T-helper 17 cell (primary cell): ENCODE measurements around the gene ITPRID2. TPM values are rescaled to one million over a fixed set of nuclear protein-coding genes. Genes with fewer than 3 reads are reported as not detected.

ENCODE experiments used
- ATAC-seq: fragments of 150-1000 bp; cut with Tn5 transposase; 2 replicates; pipeline ENCODE4 v1.10.0; 2021; ENCODE audit warnings: mild to moderate bottlenecking, moderate library complexity
- DNase-seq, 3 donors: peaks; one replicate each; pipeline versions ENCODE4 v3.0.0 to v3.0.0-alpha.2; 2020 to 2021
- H3K9me3 ChIP-seq: one replicate; pipeline ENCODE4 v1.7.0; 2013; ENCODE audit warnings: low read length, mild to moderate bottlenecking; ENCODE audit not compliant: control insufficient read depth, poor library complexity, severe bottlenecking
- H3K27ac Mint-ChIP-seq: one replicate; pipeline ENCODE4 v1.8.0; 2022; ENCODE audit warnings: mild to moderate bottlenecking, moderate library complexity, mixed read lengths
- H3K27me3 Mint-ChIP-seq: one replicate; pipeline ENCODE4 v1.8.0; 2022; ENCODE audit warnings: mixed read lengths
- H3K36me3 Mint-ChIP-seq: one replicate; pipeline ENCODE4 v1.8.0; 2022; ENCODE audit warnings: low read depth, mixed read lengths
- H3K4me1 Mint-ChIP-seq: one replicate; pipeline ENCODE4 v1.8.0; 2022; ENCODE audit warnings: mild to moderate bottlenecking, mixed read lengths
- H3K4me3 Mint-ChIP-seq: one replicate; pipeline ENCODE4 v1.8.0; 2022; ENCODE audit warnings: mild to moderate bottlenecking, moderate library complexity, mixed read lengths
- total RNA-seq, 4 donors: library from RNA in 2 of 4; stranded (reverse) in 2 of 4; gene quantifications; one replicate each; pipeline ENCODE4 v1.2.3 and lab custom pipeline; 2022 to 2026

Gene ITPRID2
- total RNA-seq, 2 donors from 2014 or later, result 32.9 to 77.1 TPM

DNA sequence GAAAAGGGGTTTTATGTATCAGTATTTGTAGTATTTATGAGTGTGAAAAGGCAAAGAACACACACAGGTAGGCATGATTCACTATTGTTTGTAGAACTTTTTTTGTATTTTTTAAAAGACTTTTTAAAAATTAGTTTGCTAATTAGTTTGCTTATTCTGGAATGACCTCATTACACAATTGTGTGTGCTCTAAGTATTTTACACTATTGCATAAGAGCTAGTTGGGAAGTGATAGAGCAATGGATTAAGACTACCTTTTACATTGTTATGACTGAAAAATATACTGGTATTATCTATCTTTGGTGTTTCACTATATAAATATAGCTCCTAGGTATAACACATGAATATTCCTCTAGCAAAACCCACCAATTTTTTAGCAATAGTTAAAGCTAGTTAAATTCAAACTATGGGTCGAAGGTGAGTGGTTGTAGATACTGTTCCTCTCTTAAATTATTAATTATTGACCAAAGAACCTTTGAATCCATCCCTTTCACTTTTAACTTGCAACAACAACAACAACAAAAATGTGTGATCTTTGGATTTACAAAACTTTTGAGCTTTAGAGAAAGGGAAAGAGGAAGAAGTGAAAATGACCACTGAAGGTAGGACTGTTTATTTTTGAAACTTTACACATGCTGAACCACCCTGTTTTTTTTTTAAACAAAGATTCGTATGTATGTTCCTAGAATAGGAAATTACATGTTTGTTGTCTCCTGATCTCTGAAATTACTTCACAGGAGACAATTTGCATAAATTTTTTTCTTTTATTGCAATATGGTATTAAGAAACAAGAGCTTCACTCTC lies 18.7 kb downstream of the ITPRID2 start:
- peaks cover 11% of the 10 kb centered on the region for H3K36me3 Mint-ChIP-seq
- no peak for ATAC-seq
- H3K4me3 Mint-ChIP-seq, result no peak overlapping the region
- H3K27me3 Mint-ChIP-seq, result no peaks in the 10 kb centered on the region
- H3K27ac Mint-ChIP-seq, result no peak overlapping the region
- DNase-seq, result no peak
- H3K4me1 Mint-ChIP-seq, result peaks cover 3% of the 10 kb centered on the region
- no peaks in the 10 kb centered on the region for H3K9me3 ChIP-seq

DNA sequence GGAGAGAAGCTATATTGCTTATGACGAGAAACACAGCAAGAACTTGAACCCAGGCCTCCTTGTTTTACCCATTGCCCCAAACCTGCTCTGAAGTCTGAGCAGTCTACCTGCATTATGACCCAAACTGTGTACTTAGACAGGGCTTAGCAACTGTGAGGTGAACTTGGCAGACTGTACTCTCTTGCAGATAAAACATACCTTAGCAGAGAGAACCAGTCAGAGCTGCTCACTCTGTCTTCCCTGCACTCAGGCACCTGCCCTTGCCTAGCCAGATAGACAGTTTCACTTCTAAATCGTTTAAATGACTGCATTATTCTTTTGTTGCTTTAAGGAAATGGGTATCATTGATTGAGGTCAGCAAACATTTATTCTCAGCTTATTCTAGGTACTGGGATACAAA lies 20.3 kb downstream of the ITPRID2 start:
- H3K36me3 Mint-ChIP-seq, result peaks cover 21% of the 10 kb centered on the region
- H3K4me1 Mint-ChIP-seq, result peaks cover 5% of the 10 kb centered on the region

GRCh38 chr2:181915102-181915501 lies 23.6 kb downstream of the ITPRID2 start:
- Mint-ChIP-seq H3K27ac (peak overlapping the region; percentile 51), H3K4me1 (peaks cover 5% of the 10 kb centered on the region), H3K36me3 (peaks cover 21% of the 10 kb centered on the region), H3K27me3 (no peaks in the 10 kb centered on the region), H3K4me3 (no peak overlapping the region)
- DNase-seq (no peak), ATAC-seq (no peak)
- H3K9me3 ChIP-seq, result no peaks in the 10 kb centered on the region

More for the DNA sequence above, 20.3 kb downstream of the ITPRID2 start:
- no peak for ATAC-seq
- Mint-ChIP-seq H3K27ac (no peak overlapping the region), H3K27me3 (no peaks in the 10 kb centered on the region), H3K4me3 (no peak overlapping the region)
- DNase-seq, result no peak
- H3K9me3 ChIP-seq, result no peaks in the 10 kb centered on the region

GRCh38 chr2:181916726-181917718 lies 25.5 kb downstream of the ITPRID2 start:
- H3K4me1 Mint-ChIP-seq, result peaks cover 2% of the 10 kb centered on the region
- H3K9me3 ChIP-seq, result no peaks in the 10 kb centered on the region
- no peak for ATAC-seq
- H3K36me3 Mint-ChIP-seq, result peaks cover 19% of the 10 kb centered on the region
- H3K4me3 Mint-ChIP-seq, result no peak overlapping the region
- no peak for DNase-seq
- no peaks in the 10 kb centered on the region for H3K27me3 Mint-ChIP-seq
- no peak overlapping the region for H3K27ac Mint-ChIP-seq

DNA sequence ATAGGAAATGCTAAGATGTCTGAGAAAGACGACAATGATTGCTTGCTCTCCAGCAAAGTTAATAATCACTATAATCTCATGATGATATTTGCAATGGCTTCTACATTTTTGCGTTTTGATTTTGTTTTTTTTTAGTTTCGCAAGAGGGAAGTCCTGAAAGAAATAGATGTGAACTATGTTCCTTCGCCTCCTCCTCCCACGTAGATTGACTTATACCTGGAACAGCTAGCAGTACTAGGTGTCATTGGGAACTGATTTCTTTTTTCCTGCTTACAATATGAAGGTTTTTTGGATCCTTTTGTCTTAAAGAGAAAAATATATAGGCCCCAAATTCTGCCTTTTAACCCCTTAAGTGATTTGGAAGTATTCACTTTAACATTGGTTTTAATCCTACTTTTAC lies 26.7 kb downstream of the ITPRID2 start:
- H3K4me1 Mint-ChIP-seq, result peaks cover 2% of the 10 kb centered on the region
- no peak overlapping the region for H3K27ac Mint-ChIP-seq
- no peak for ATAC-seq
- no peaks in the 10 kb centered on the region for H3K27me3 Mint-ChIP-seq
- no peak overlapping the region for H3K4me3 Mint-ChIP-seq
- H3K36me3 Mint-ChIP-seq, result peaks cover 19% of the 10 kb centered on the region
- no peaks in the 10 kb centered on the region for H3K9me3 ChIP-seq
- no peak for DNase-seq

DNA sequence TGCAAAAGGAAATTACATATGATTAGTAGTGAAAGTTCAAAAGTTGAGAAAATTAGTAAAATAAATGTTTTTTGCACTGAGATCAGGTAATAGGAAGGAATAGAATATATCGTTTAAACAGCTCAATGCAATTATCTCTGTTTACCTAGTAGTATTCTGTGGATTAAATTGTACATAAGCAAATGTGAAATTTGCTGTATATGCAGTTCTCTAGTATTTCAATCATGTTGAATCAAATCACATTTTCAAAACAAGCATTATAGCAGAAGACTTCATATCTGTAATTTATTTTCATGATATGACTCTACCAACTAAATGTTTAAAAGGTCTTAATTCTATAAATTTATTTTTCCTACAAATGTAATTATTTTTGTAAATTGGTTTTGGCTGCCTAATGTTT lies 31.6 kb downstream of the ITPRID2 start:
- Mint-ChIP-seq H3K36me3 (peaks cover 4% of the 10 kb centered on the region), H3K27ac (no peak overlapping the region), H3K4me3 (no peak overlapping the region), H3K27me3 (no peaks in the 10 kb centered on the region), H3K4me1 (no peaks in the 10 kb centered on the region)
- no peak for ATAC-seq
- no peaks in the 10 kb centered on the region for H3K9me3 ChIP-seq
- DNase-seq, result no peak

- ATAC-seq, result no peak
- H3K9me3 ChIP-seq, result no peaks in the 10 kb centered on the region
- H3K36me3 Mint-ChIP-seq, result peaks cover 4% of the 10 kb centered on the region
- DNase-seq, result no peak
- no peaks in the 10 kb centered on the region for H3K27me3 Mint-ChIP-seq
- H3K4me1 Mint-ChIP-seq, result no peaks in the 10 kb centered on the region
- H3K27ac Mint-ChIP-seq, result no peak overlapping the region
- H3K4me3 Mint-ChIP-seq, result no peak overlapping the region
Observed at GRCh38 chr2:181924336-181924735, 32.8 kb downstream of the ITPRID2 start.

DNA sequence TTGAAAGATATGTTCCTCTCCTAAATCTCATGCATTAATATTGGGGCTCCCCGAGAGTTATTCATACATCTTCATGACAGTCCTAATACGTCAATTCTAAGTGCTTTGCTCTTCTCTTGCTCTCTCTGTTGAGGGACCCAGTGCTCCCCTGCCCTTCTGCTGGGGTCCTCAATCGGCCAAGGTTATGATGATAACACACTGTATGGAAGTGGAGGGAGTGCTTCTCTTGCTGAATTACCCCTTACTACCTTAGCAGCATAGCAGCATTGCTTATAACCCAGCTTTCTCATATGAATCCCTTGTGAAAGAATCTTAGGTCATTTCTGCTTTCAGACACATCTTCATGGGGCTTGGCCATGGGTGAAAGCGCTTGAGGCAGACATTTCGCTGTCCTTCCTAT lies 43.2 kb downstream of the ITPRID2 start:
- no peaks in the 10 kb centered on the region for H3K9me3 ChIP-seq
- Mint-ChIP-seq H3K4me3 (no peak overlapping the region), H3K4me1 (no peaks in the 10 kb centered on the region), H3K36me3 (no peaks in the 10 kb centered on the region), H3K27ac (no peak overlapping the region), H3K27me3 (peaks cover 9% of the 10 kb centered on the region)
- ATAC-seq, result no peak
- DNase-seq, result no peak

DNA sequence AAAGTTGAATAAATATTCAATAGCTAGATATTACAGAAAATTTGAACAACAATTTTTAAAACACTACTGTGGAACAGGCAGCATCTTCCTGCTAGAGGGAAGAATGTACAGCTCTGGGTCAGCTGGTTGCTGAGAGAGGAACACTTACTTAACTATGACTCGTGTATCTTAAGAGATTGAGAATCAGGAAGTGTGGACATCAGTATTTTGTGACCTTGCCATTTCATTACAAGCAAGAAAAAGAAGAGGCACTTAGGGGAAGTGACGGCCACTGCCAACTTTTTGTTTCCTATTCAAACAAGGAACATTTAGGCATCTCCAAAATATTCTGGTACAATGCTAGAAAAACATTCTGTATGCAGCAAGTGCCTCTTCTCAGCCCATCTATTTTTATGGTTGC lies 45.9 kb downstream of the ITPRID2 start:
- no peaks in the 10 kb centered on the region for H3K4me1 Mint-ChIP-seq
- no peak for ATAC-seq
- no peak for DNase-seq
- no peaks in the 10 kb centered on the region for H3K9me3 ChIP-seq
- no peak overlapping the region for H3K4me3 Mint-ChIP-seq
- peaks cover 18% of the 10 kb centered on the region for H3K27me3 Mint-ChIP-seq
- H3K27ac Mint-ChIP-seq, result no peak overlapping the region
- H3K36me3 Mint-ChIP-seq, result no peaks in the 10 kb centered on the region

GRCh38 chr2:181943411-181944124 lies 52.0 kb downstream of the ITPRID2 start:
- Mint-ChIP-seq H3K4me1 (no peaks in the 10 kb centered on the region), H3K36me3 (no peaks in the 10 kb centered on the region), H3K27me3 (peaks cover 38% of the 10 kb centered on the region), H3K27ac (no peak overlapping the region), H3K4me3 (no peak overlapping the region)
- no peaks in the 10 kb centered on the region for H3K9me3 ChIP-seq
- ATAC-seq (no peak), DNase-seq (no peak)

- Mint-ChIP-seq H3K27me3 (peaks cover 46% of the 10 kb centered on the region), H3K36me3 (no peaks in the 10 kb centered on the region), H3K27ac (no peak overlapping the region), H3K4me1 (no peaks in the 10 kb centered on the region), H3K4me3 (no peak overlapping the region)
- DNase-seq, result no peak
- ATAC-seq, result no peak
- no peaks in the 10 kb centered on the region for H3K9me3 ChIP-seq
Observed at GRCh38 chr2:181944164-181944913, 52.8 kb downstream of the ITPRID2 start.

GRCh38 chr2:181944914-181945291 lies 53.4 kb downstream of the ITPRID2 start:
- H3K9me3 ChIP-seq, result no peaks in the 10 kb centered on the region
- Mint-ChIP-seq H3K36me3 (no peaks in the 10 kb centered on the region), H3K27ac (no peak overlapping the region), H3K27me3 (peaks cover 51% of the 10 kb centered on the region), H3K4me1 (no peaks in the 10 kb centered on the region), H3K4me3 (no peak overlapping the region)
- DNase-seq (no peak), ATAC-seq (no peak)
